Epithelial cell of prostate (primary cell): Measurements from ENCODE around the gene HP1BP3.
A peak's percentile ranks its signal among the peaks of the same experiment; 100 is the strongest.

Source experiments
- DNase-seq: peaks from one replicate; pipeline ENCODE4 v3.0.0-alpha.2; 2011; ENCODE audit warnings: low read depth, low spot score
- H3K27ac ChIP-seq: fragments of 450-650 bp; 2 replicates; pipeline ENCODE4 v1.5.1; 2017; ENCODE audit warnings: mild to moderate bottlenecking

The HP1BP3 gene

GRCh38 chr1:20771780-20772179 lies 15.3 kb downstream of the HP1BP3 start:
- H3K27ac ChIP-seq, result no peak overlapping the region

GRCh38 chr1:20770314-20771087 lies 16.6 kb downstream of the HP1BP3 start:
- DNase-seq, result no peak

More at GRCh38 chr1:20771780-20772179, 15.3 kb downstream of the HP1BP3 start:
- no peak for DNase-seq

GRCh38 chr1:20767271-20767670 lies 19.8 kb downstream of the HP1BP3 start:
- no peak for DNase-seq
- H3K27ac ChIP-seq, result no peak overlapping the region

More at GRCh38 chr1:20770314-20771087, 16.6 kb downstream of the HP1BP3 start:
- no peak overlapping the region for H3K27ac ChIP-seq

- no peak for DNase-seq
- H3K27ac ChIP-seq, result no peak overlapping the region
Measured at GRCh38 chr1:20763417-20763816, 23.7 kb downstream of the HP1BP3 start.

- DNase-seq, result no peak
- no peak overlapping the region for H3K27ac ChIP-seq
Measured at GRCh38 chr1:20760322-20760721, 26.8 kb downstream of the HP1BP3 start.

- no peak for DNase-seq
- H3K27ac ChIP-seq, result no peak overlapping the region
Measured at GRCh38 chr1:20753589-20753988, 33.5 kb downstream of the HP1BP3 start.

GRCh38 chr1:20751462-20751990 lies 35.6 kb downstream of the HP1BP3 start:
- H3K27ac ChIP-seq, result no peak overlapping the region
- DNase-seq, result no peak

- DNase-seq, result no peak
- no peak overlapping the region for H3K27ac ChIP-seq
Measured at GRCh38 chr1:20742671-20743070, 44.4 kb downstream of the HP1BP3 start.

GRCh38 chr1:20740781-20741180 lies 46.3 kb downstream of the HP1BP3 start:
- H3K27ac ChIP-seq, result peak overlapping the region; percentile 72
- no peak for DNase-seq

- no peak for DNase-seq
- peak overlapping the region; percentile 72 for H3K27ac ChIP-seq
Measured at GRCh38 chr1:20739225-20739624, 47.9 kb downstream of the HP1BP3 start.

GRCh38 chr1:20735581-20736111 lies 51.5 kb downstream of the HP1BP3 start:
- H3K27ac ChIP-seq, result peak overlapping the region; percentile 96
- peak; percentile 97 for DNase-seq

- peak overlapping the region; percentile 96 for H3K27ac ChIP-seq
- DNase-seq, result no peak
Measured at GRCh38 chr1:20733360-20733975, 53.6 kb downstream of the HP1BP3 start.

- peak; percentile 90 for DNase-seq
- H3K27ac ChIP-seq, result peak within 1 kb of the TSS; percentile 96
Measured at GRCh38 chr1:20732588-20733359, 54.3 kb downstream of the HP1BP3 start, which contains the start of gene SH2D5. Gene SH2D5 (minus strand): TSS chr1:20732703. CDS start chr1:20728044, 4,659 bp downstream.

- DNase-seq, result no peak
- peak overlapping the region; percentile 96 for H3K27ac ChIP-seq
Measured at GRCh38 chr1:20732071-20732587, 55.0 kb downstream of the HP1BP3 start.

GRCh38 chr1:20731057-20731991 lies 55.8 kb downstream of the HP1BP3 start:
- no peak for DNase-seq
- peak overlapping the region; percentile 96 for H3K27ac ChIP-seq

GRCh38 chr1:20730690-20731056 lies 56.4 kb downstream of the HP1BP3 start:
- H3K27ac ChIP-seq, result no peak overlapping the region

GRCh38 chr1:20729990-20730689 lies 57.0 kb downstream of the HP1BP3 start:
- no peak for DNase-seq
- no peak overlapping the region for H3K27ac ChIP-seq

More at GRCh38 chr1:20730690-20731056, 56.4 kb downstream of the HP1BP3 start:
- DNase-seq, result no peak

GRCh38 chr1:20729155-20729931 lies 57.8 kb downstream of the HP1BP3 start:
- DNase-seq, result no peak
- H3K27ac ChIP-seq, result no peak overlapping the region
